ENCODE data around the gene MPC1.

Gene MPC1

GRCh38 chr6:166417285-166417691 is 34.5 kb upstream of the MPC1 start:
- H3K27me3 ChIP-seq (ENCODE audit: control insufficient read depth in 1 of 2, insufficient read depth in 2 of 2, low read length in 2 of 2), result no peaks in the 10 kb centered on the region

GRCh38 chr6:166415833-166416347 is 33.1 kb upstream of the MPC1 start:
- no peak overlapping the region for H3K9ac ChIP-seq (ENCODE audit: low read length in 2 of 2)
- no peak overlapping the region for H3K4me3 ChIP-seq (ENCODE audit: low read length in 2 of 2)
- no peak overlapping the region for H3K27ac ChIP-seq (ENCODE audit: low read length)
- no peaks in the 10 kb centered on the region for H3K9me3 ChIP-seq (ENCODE audit: control insufficient read depth in 2 of 2, low read length in 2 of 2)
- no peaks in the 10 kb centered on the region for H3K27me3 ChIP-seq (ENCODE audit: control insufficient read depth in 1 of 2, insufficient read depth in 2 of 2, low read length in 2 of 2)
- H3K36me3 ChIP-seq (ENCODE audit: control insufficient read depth in 2 of 2, insufficient read depth in 2 of 2, low read length in 2 of 2), result peaks cover 4 to 26% of the 10 kb centered on the region in 2 donors
- H3K4me1 ChIP-seq (ENCODE audit: control insufficient read depth, insufficient read depth, low read length), result no peaks in the 10 kb centered on the region

More at GRCh38 chr6:166417285-166417691, 34.5 kb upstream of the MPC1 start:
- Histone ChIP-seq H3K27ac (ENCODE audit: low read length) (no peak overlapping the region), H3K9ac (ENCODE audit: low read length in 2 of 2) (no peak overlapping the region), H3K36me3 (ENCODE audit: control insufficient read depth in 2 of 2, insufficient read depth in 2 of 2, low read length in 2 of 2) (peaks cover 4 to 26% of the 10 kb centered on the region in 2 donors), H3K4me1 (ENCODE audit: control insufficient read depth, insufficient read depth, low read length) (no peaks in the 10 kb centered on the region), H3K4me3 (ENCODE audit: low read length in 2 of 2) (no peak overlapping the region), H3K9me3 (ENCODE audit: control insufficient read depth in 2 of 2, low read length in 2 of 2) (no peaks in the 10 kb centered on the region)

- Histone ChIP-seq H3K4me3 (ENCODE audit: low read length in 2 of 2) (no peak overlapping the region), H3K36me3 (ENCODE audit: control insufficient read depth in 2 of 2, insufficient read depth in 2 of 2, low read length in 2 of 2) (peaks cover 4 to 22% of the 10 kb centered on the region in 2 donors), H3K27ac (ENCODE audit: low read length) (no peak overlapping the region), H3K27me3 (ENCODE audit: control insufficient read depth in 1 of 2, insufficient read depth in 2 of 2, low read length in 2 of 2) (no peaks in the 10 kb centered on the region), H3K4me1 (ENCODE audit: control insufficient read depth, insufficient read depth, low read length) (no peaks in the 10 kb centered on the region), H3K9ac (ENCODE audit: low read length in 2 of 2) (no peak overlapping the region), H3K9me3 (ENCODE audit: control insufficient read depth in 2 of 2, low read length in 2 of 2) (no peaks in the 10 kb centered on the region)
Measured at GRCh38 chr6:166415306-166415705, 32.6 kb upstream of the MPC1 start.

GRCh38 chr6:166413491-166413951 is 30.8 kb upstream of the MPC1 start:
- H3K4me1 ChIP-seq (ENCODE audit: control insufficient read depth, insufficient read depth, low read length), result no peaks in the 10 kb centered on the region

GRCh38 chr6:166412911-166413384 is 30.2 kb upstream of the MPC1 start:
- Histone ChIP-seq H3K27ac (ENCODE audit: low read length) (no peak overlapping the region), H3K4me1 (ENCODE audit: control insufficient read depth, insufficient read depth, low read length) (no peaks in the 10 kb centered on the region), H3K9me3 (ENCODE audit: control insufficient read depth in 2 of 2, low read length in 2 of 2) (no peaks in the 10 kb centered on the region), H3K9ac (ENCODE audit: low read length in 2 of 2) (no peak overlapping the region), H3K27me3 (ENCODE audit: control insufficient read depth in 1 of 2, insufficient read depth in 2 of 2, low read length in 2 of 2) (no peaks in the 10 kb centered on the region), H3K4me3 (ENCODE audit: low read length in 2 of 2) (no peak overlapping the region), H3K36me3 (ENCODE audit: control insufficient read depth in 2 of 2, insufficient read depth in 2 of 2, low read length in 2 of 2) (peaks cover 4 to 12% of the 10 kb centered on the region in 2 donors)

More at GRCh38 chr6:166413491-166413951, 30.8 kb upstream of the MPC1 start:
- Histone ChIP-seq H3K9me3 (ENCODE audit: control insufficient read depth in 2 of 2, low read length in 2 of 2) (no peaks in the 10 kb centered on the region), H3K36me3 (ENCODE audit: control insufficient read depth in 2 of 2, insufficient read depth in 2 of 2, low read length in 2 of 2) (peaks cover 4 to 15% of the 10 kb centered on the region in 2 donors), H3K27me3 (ENCODE audit: control insufficient read depth in 1 of 2, insufficient read depth in 2 of 2, low read length in 2 of 2) (no peaks in the 10 kb centered on the region), H3K9ac (ENCODE audit: low read length in 2 of 2) (no peak overlapping the region), H3K27ac (ENCODE audit: low read length) (no peak overlapping the region), H3K4me3 (ENCODE audit: low read length in 2 of 2) (no peak overlapping the region)

- H3K9ac ChIP-seq (ENCODE audit: low read length in 2 of 2), result no peak overlapping the region
- H3K27ac ChIP-seq (ENCODE audit: low read length), result no peak overlapping the region
- H3K36me3 ChIP-seq (ENCODE audit: control insufficient read depth in 2 of 2, insufficient read depth in 2 of 2, low read length in 2 of 2), result peaks cover 4 to 12% of the 10 kb centered on the region in 2 donors
- H3K9me3 ChIP-seq (ENCODE audit: control insufficient read depth in 2 of 2, low read length in 2 of 2), result no peaks in the 10 kb centered on the region
- no peak overlapping the region for H3K4me3 ChIP-seq (ENCODE audit: low read length in 2 of 2)
- no peaks in the 10 kb centered on the region for H3K27me3 ChIP-seq (ENCODE audit: control insufficient read depth in 1 of 2, insufficient read depth in 2 of 2, low read length in 2 of 2)
- no peaks in the 10 kb centered on the region for H3K4me1 ChIP-seq (ENCODE audit: control insufficient read depth, insufficient read depth, low read length)
Measured at GRCh38 chr6:166412156-166412910, 29.6 kb upstream of the MPC1 start.

GRCh38 chr6:166411721-166412151 is 29.0 kb upstream of the MPC1 start:
- H3K27me3 ChIP-seq (ENCODE audit: control insufficient read depth in 1 of 2, insufficient read depth in 2 of 2, low read length in 2 of 2), result no peaks in the 10 kb centered on the region
- H3K9me3 ChIP-seq (ENCODE audit: control insufficient read depth in 2 of 2, low read length in 2 of 2), result no peaks in the 10 kb centered on the region
- H3K4me3 ChIP-seq (ENCODE audit: low read length in 2 of 2), result no peak overlapping the region
- no peaks in the 10 kb centered on the region for H3K4me1 ChIP-seq (ENCODE audit: control insufficient read depth, insufficient read depth, low read length)
- no peak overlapping the region for H3K9ac ChIP-seq (ENCODE audit: low read length in 2 of 2)
- H3K27ac ChIP-seq (ENCODE audit: low read length), result no peak overlapping the region
- peaks cover 4 to 10% of the 10 kb centered on the region in 2 donors for H3K36me3 ChIP-seq (ENCODE audit: control insufficient read depth in 2 of 2, insufficient read depth in 2 of 2, low read length in 2 of 2)

GRCh38 chr6:166411271-166411670 is 28.5 kb upstream of the MPC1 start:
- peaks cover 4 to 8% of the 10 kb centered on the region in 2 donors for H3K36me3 ChIP-seq (ENCODE audit: control insufficient read depth in 2 of 2, insufficient read depth in 2 of 2, low read length in 2 of 2)

GRCh38 chr6:166410426-166410935 is 27.7 kb upstream of the MPC1 start:
- H3K4me1 ChIP-seq (ENCODE audit: control insufficient read depth, insufficient read depth, low read length), result no peaks in the 10 kb centered on the region
- no peak overlapping the region for H3K9ac ChIP-seq (ENCODE audit: low read length in 2 of 2)
- H3K4me3 ChIP-seq (ENCODE audit: low read length in 2 of 2), result no peak overlapping the region
- no peaks in the 10 kb centered on the region for H3K27me3 ChIP-seq (ENCODE audit: control insufficient read depth in 1 of 2, insufficient read depth in 2 of 2, low read length in 2 of 2)
- H3K27ac ChIP-seq (ENCODE audit: low read length), result no peak overlapping the region
- no peaks in the 10 kb centered on the region for H3K9me3 ChIP-seq (ENCODE audit: control insufficient read depth in 2 of 2, low read length in 2 of 2)
- H3K36me3 ChIP-seq (ENCODE audit: control insufficient read depth in 2 of 2, insufficient read depth in 2 of 2, low read length in 2 of 2), result peaks cover 4 to 8% of the 10 kb centered on the region in 2 donors

More at GRCh38 chr6:166411271-166411670, 28.5 kb upstream of the MPC1 start:
- Histone ChIP-seq H3K4me1 (ENCODE audit: control insufficient read depth, insufficient read depth, low read length) (no peaks in the 10 kb centered on the region), H3K27me3 (ENCODE audit: control insufficient read depth in 1 of 2, insufficient read depth in 2 of 2, low read length in 2 of 2) (no peaks in the 10 kb centered on the region), H3K9ac (ENCODE audit: low read length in 2 of 2) (no peak overlapping the region), H3K9me3 (ENCODE audit: control insufficient read depth in 2 of 2, low read length in 2 of 2) (no peaks in the 10 kb centered on the region), H3K27ac (ENCODE audit: low read length) (no peak overlapping the region), H3K4me3 (ENCODE audit: low read length in 2 of 2) (no peak overlapping the region)

GRCh38 chr6:166408936-166409755 is 26.4 kb upstream of the MPC1 start:
- Histone ChIP-seq H3K4me1 (ENCODE audit: control insufficient read depth, insufficient read depth, low read length) (no peaks in the 10 kb centered on the region), H3K4me3 (ENCODE audit: low read length in 2 of 2) (no peak overlapping the region), H3K9ac (ENCODE audit: low read length in 2 of 2) (no peak overlapping the region), H3K36me3 (ENCODE audit: control insufficient read depth in 2 of 2, insufficient read depth in 2 of 2, low read length in 2 of 2) (peaks cover 0 to 8% of the 10 kb centered on the region in 2 donors), H3K27me3 (ENCODE audit: control insufficient read depth in 1 of 2, insufficient read depth in 2 of 2, low read length in 2 of 2) (peaks cover 0 to 2% of the 10 kb centered on the region in 2 donors), H3K9me3 (ENCODE audit: control insufficient read depth in 2 of 2, low read length in 2 of 2) (no peaks in the 10 kb centered on the region), H3K27ac (ENCODE audit: low read length) (no peak overlapping the region)

Measured in stomach smooth muscle (tissue), 2 donors.